ENCODE results near the gene ULBP2. TPM values are rescaled to one million over a fixed set of nuclear protein-coding genes. Genes with fewer than 3 reads are reported as not detected.
A peak's percentile ranks its signal among the peaks of the same experiment; 100 is the strongest.

Gene ULBP2
- total RNA-seq, 1 experiment from 2014 or later = not detected

GRCh38 chr6:149924933-149925252 is 16.9 kb upstream of the ULBP2 start:
- Histone ChIP-seq H4K8ac (replicated peaks; ENCODE audit: insufficient read length, low read depth, low read length) (no peak overlapping the region), H3K79me2 (ENCODE audit: insufficient read depth, low read length) (no peaks in the 10 kb centered on the region), H4K5ac (ENCODE audit: insufficient read length, low read depth, low read length) (no peak overlapping the region), H3K56ac (ENCODE audit: insufficient read length, low read depth, low read length) (no peak overlapping the region), H3K23me2 (ENCODE audit: insufficient read length, low read depth, low read length, poor library complexity, severe bottlenecking) (peaks cover 19% of the 10 kb centered on the region), H3T11ph (ENCODE audit: low read length) (no peak overlapping the region), H3K18ac (ENCODE audit: insufficient read length, low read depth, low read length) (no peak overlapping the region), H3K4ac (ENCODE audit: low read depth, low read length) (no peak overlapping the region), H3K79me1 (ENCODE audit: insufficient read depth, low read depth, low read length, poor library complexity, severe bottlenecking) (no peaks in the 10 kb centered on the region), H3K9me3 (ENCODE audit: control insufficient read depth, low read depth, low read length) (no peaks in the 10 kb centered on the region), H3K9ac (ENCODE audit: extremely low read depth, insufficient read length, low read length) (no peak overlapping the region), H3K14ac (ENCODE audit: insufficient read depth, low read length) (no peak overlapping the region), H2BK15ac (ENCODE audit: low read depth, low read length) (no peak overlapping the region), H2AFZ (ENCODE audit: low read length) (no peak overlapping the region), H2BK120ac (ENCODE audit: low read depth, low read length, poor library complexity, severe bottlenecking) (no peak overlapping the region), H3K23ac (ENCODE audit: insufficient read length, low read depth, low read length) (no peak overlapping the region), H3K4me2 (ENCODE audit: insufficient read depth, insufficient read length, low read length) (no peak overlapping the region), H2BK12ac (ENCODE audit: insufficient read length, low read depth, low read length) (no peak overlapping the region), H3K27ac (ENCODE audit: insufficient read length, low read depth, low read length) (no peak overlapping the region), H3K4me1 (ENCODE audit: insufficient read depth, low read length) (no peaks in the 10 kb centered on the region), H4K91ac (ENCODE audit: insufficient read length, low read depth, low read length) (no peak overlapping the region), H2AK5ac (ENCODE audit: insufficient read length, low read length) (no peak overlapping the region), H2BK5ac (ENCODE audit: insufficient read length, low read length) (no peak overlapping the region), H3K27me3 (ENCODE audit: insufficient read depth, low read length) (peaks cover 47% of the 10 kb centered on the region), H2BK20ac (ENCODE audit: low read depth, low read length, poor library complexity, severe bottlenecking) (no peak overlapping the region), H4K20me1 (ENCODE audit: control insufficient read depth, insufficient read depth, insufficient read length) (no peaks in the 10 kb centered on the region)
- no peak overlapping the region for H3K27ac Mint-ChIP-seq
- peaks cover 12 to 19% of the 10 kb centered on the region in 2 experiments for H3K4me1 Mint-ChIP-seq
- H3K36me3 Mint-ChIP-seq (ENCODE audit: insufficient read depth in 1 of 3, low read depth in 3 of 3) = no peaks in the 10 kb centered on the region; a peak in 1 of 7 replicates
- no CpG with 5 or more reads among the region's 4 CpGs for WGBS (ENCODE audit: extremely low coverage, insufficient read length, low lambda C conversion rate)
- no peak for DNase-seq
- peaks cover 4 to 6% of the 10 kb centered on the region in 2 experiments; a peak in 4 of 5 replicates for H3K9me3 Mint-ChIP-seq
- TF ChIP-seq, protein P1, sequence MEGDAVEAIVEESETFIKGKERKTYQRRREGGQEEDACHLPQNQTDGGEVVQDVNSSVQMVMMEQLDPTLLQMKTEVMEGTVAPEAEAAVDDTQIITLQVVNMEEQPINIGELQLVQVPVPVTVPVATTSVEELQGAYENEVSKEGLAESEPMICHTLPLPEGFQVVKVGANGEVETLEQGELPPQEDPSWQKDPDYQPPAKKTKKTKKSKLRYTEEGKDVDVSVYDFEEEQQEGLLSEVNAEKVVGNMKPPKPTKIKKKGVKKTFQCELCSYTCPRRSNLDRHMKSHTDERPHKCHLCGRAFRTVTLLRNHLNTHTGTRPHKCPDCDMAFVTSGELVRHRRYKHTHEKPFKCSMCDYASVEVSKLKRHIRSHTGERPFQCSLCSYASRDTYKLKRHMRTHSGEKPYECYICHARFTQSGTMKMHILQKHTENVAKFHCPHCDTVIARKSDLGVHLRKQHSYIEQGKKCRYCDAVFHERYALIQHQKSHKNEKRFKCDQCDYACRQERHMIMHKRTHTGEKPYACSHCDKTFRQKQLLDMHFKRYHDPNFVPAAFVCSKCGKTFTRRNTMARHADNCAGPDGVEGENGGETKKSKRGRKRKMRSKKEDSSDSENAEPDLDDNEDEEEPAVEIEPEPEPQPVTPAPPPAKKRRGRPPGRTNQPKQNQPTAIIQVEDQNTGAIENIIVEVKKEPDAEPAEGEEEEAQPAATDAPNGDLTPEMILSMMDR (conservative IDR thresholded peaks at IDR 0.05) = no peak
- peaks cover 95% of the 10 kb centered on the region for H3K27me3 Mint-ChIP-seq (ENCODE audit: low read depth)
- H3K4me3 Mint-ChIP-seq = peak overlapping the region in 1 of 2 experiments; percentile 73; a peak in 1 of 5 replicates

All from H9 (cell line).